LHCN-M2 (cell line): Measurements from ENCODE around the gene DLEC1. TPM values are rescaled to one million over a fixed set of nuclear protein-coding genes. Genes with fewer than 3 reads are reported as not detected.
"Not testable (repeated sequence)": the region's sequence is repeated elsewhere in the genome, so short reads cannot be mapped to it uniquely, and the experiment has no call there.

Experiments
- DNase-seq: peaks from one replicate; pipeline ENCODE4 v3.0.0-alpha.2; 2012; ENCODE audit warnings: low read depth
- total RNA-seq: library from RNA; depleted of rRNA; stranded (reverse); fragments of >200 nt; gene quantifications from 2 replicates; pipeline ENCODE4 v1.2.3, GENCODE V29; 2014

DLEC1 gene
- total RNA-seq, 1 experiment from 2014 or later: not detected

- DNase-seq: no peak
These were observed 113.6 kb downstream of the DLEC1 start for GRCh38 chr3:38152609-38153008.

- DNase-seq: no peak
These were observed 114.2 kb downstream of the DLEC1 start for GRCh38 chr3:38153221-38153620.

- DNase-seq: peak; percentile 67
These were observed 115.1 kb downstream of the DLEC1 start for GRCh38 chr3:38154033-38154494.

- DNase-seq: no peak
These were observed 115.7 kb downstream of the DLEC1 start for GRCh38 chr3:38154625-38155255.

GRCh38 chr3:38155825-38156224 lies 116.8 kb downstream of the DLEC1 start:
- DNase-seq: no peak

DNA sequence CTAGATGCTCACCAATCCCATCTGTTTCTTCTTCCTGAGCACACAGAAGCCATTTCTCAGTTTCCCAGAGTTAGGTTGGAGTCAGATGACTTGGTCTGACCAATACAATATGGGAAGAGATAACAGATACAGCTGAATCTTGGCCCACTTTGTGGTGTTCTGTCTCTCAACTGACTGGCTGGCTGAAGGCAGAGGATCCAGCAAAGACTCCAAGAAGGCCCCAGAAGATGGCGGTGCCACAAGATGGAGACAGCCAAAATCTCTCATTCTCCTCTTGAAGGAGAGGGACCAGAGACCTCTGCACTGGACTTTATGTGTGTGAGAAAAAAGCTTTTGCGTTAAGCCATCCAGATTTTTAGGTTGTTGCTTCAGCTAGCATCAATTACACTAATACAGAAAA lies 118.1 kb downstream of the DLEC1 start:
- no peak for DNase-seq

DNA sequence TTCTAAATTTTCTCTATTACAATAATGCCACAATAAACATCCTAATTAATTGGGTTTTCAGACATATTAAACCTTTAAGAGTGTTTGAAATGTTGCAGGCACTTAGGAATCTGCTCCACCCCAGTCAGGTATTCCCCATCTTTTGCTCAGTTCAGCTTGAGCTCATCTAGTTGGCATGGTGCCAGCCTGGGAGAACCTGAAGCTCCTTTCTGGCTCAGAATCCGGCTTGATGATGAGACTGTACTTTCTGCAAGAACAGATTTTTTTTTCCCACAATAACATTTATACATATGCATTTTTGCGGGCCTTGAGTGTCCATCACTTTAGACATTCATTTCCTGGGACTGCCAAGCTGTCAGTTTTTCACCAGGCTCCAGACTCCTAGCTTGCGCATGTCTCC lies 118.6 kb downstream of the DLEC1 start:
- no peak for DNase-seq

GRCh38 chr3:38158472-38158871 lies 119.5 kb downstream of the DLEC1 start:
- DNase-seq: no peak

- DNase-seq: not testable (repeated sequence)
These were observed 121.7 kb downstream of the DLEC1 start for GRCh38 chr3:38160704-38161103.

DNA sequence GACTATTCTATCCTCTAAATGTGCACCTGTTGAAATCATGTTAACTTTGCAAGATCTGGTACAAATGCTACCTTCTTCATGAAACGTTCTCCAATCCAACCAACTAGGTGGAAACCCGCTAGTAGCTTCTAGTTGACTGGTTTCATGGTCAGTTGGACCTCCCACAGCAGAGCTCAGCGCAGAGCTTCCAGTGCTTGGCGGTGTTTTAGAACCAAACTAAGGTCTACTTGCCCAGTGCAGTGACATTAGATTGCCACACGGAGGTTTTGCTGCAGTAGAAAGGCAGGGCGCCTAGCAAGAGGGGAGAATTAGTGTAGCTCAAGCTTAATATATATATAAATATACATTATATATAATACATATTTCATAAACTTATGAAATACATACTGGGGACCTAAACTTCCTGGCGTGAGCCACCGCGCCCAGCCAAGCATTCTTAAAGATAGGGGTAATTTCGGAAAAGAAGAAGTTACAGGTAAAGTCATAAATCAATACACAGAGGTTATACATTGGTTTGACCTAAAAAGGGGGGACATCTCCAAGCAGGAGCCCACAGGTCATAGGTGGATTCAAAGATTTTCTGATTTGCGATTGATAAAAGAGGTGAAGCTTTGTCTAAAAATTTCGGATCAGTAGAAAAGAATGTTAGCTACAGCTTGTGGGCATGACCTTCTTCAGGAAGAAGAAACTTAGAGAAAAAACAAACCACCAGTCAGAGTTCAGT lies 124.3 kb downstream of the DLEC1 start:
- no peak for DNase-seq

DNA sequence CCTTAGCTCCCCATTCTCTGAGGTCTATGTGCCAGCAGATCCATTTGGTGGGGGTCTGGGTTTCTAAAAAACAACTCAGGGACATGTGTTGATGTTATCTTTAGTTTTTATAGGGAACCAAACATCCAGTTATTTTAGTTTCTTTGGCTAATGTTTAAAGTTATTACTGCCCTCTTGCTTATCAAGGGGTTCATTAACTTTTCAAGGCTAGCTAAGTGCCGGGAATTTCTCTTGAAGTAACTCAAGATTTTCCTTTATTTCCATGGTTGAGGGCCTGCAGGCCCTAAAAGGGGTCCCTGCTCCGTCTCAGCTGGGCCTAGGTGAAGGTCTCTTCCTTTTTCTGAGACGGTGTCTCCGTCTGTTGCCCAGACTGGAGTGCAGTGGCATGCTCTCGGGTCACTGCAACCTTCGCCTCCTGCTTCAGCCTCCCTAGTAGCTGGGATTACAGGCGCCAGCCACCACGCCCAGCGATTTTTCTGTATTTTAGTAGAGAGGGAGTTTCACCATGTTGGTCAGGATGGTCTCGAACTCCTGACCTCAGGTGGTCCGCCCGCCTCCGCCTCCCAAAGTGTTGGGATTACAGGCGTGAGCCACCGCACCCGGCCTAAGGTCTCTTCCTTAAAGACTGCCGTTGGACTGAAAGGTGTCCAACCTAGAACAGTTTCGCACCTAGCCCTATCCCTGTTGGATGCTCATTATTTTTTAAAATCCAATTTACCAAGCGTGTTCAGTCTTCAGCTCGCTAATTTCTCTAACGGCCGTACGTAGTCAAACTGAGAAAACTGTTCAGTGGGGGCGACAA lies 125.0 kb downstream of the DLEC1 start:
- DNase-seq: no peak

DNA sequence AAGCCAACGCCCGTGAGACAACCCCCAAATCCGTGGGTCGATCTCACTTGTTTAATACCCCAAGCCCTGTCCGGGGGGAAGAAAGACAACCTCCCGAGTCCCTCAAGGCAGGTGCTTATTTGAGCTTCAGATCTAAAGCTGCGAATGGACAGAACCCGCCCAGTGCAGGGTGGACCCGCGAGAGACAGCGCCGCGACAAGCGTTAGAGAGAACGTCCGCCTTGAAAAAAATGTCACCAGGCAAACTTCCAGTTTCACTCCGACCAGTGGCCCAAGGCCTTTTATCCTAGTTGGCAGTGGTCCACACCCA lies 125.6 kb downstream of the DLEC1 start:
- no peak for DNase-seq

DNA sequence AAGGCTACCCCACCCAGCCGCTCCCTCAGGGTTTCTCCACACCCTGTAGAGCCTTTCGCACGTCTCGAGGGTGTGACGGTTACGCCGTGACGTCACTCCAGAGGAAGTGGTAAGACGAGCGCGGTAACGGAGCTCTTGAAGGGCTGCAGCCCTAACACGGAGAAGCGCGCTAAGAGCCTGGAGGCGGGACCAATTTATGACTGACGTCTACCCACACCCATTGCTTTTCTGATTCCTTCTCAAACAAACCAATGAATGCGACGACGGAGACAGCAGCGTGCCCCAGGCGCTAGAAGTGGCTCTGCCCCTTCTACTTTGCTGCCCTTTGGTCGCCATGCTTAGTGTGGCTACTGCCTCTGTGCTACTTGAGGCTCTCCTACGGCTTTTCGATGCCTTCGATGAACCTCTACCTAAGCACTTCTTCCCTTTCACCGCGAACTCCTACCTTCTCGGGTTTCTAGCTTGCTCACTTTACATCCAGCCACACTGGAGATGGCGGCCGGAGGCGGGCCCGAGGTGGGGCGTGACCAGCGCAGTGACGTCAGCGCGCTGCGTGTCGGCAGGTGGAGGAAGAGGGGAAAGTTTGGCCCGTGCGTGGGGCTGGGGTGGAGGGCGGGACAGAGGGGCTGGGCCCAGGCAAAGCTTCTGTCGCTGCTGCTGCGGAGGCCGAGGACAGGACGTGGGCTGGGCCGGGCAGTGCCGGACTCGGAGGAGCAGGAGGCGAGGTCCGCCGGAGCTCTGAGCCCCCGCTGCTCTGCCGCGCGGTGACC lies 126.1 kb downstream of the DLEC1 start, which contains the start of gene OXSR1:
Gene OXSR1 (plus strand): TSS at position 586 of the 770 bp plus-strand sequence. CDS start 340 bp downstream, outside the sequence.
- peak; percentile 100 for DNase-seq

- DNase-seq: peak; percentile 9
These were observed 126.8 kb downstream of the DLEC1 start for GRCh38 chr3:38165722-38166387.

GRCh38 chr3:38167591-38167990 lies 128.6 kb downstream of the DLEC1 start:
- no peak for DNase-seq

GRCh38 chr3:38168151-38169026 lies 129.4 kb downstream of the DLEC1 start:
- peak; percentile 79 for DNase-seq

GRCh38 chr3:38169027-38169317 lies 130.0 kb downstream of the DLEC1 start:
- peak; percentile 81 for DNase-seq

GRCh38 chr3:38170722-38171121 lies 131.7 kb downstream of the DLEC1 start:
- DNase-seq: no peak

GRCh38 chr3:38171622-38172021 lies 132.6 kb downstream of the DLEC1 start:
- no peak for DNase-seq
